SK-N-SH (cell line): Measurements from ENCODE around the gene COP1. TPM values are rescaled to one million over a fixed set of nuclear protein-coding genes. Genes with fewer than 3 reads are reported as not detected.

Source experiments
- CTCF ChIA-PET: fragments of 300-600, 350-600 bp; formaldehyde crosslinking; extraction: SDS; loops from one replicate; lab custom pipeline; 2021; lab: Yijun Ruan, JAX
- POLR2A ChIA-PET: fragments of 350-600 bp; sonication (Branson Sonifier 250); formaldehyde crosslinking; extraction: SDS; loops from one replicate; lab custom pipeline; 2020; ENCODE audit warnings: antibody characterized with exemption, inconsistent platforms; lab: Yijun Ruan, JAX
- DNase-seq: peaks from one replicate; pipeline ENCODE4 v3.0.0; 2012
- H2AFZ ChIP-seq: fragments of 200-600 bp; sonication (generic); 2 replicates; pipeline ENCODE4 v1.8.1; 2016; ENCODE audit warnings: antibody characterized with exemption, mild to moderate bottlenecking, low read depth
- H3F3A ChIP-seq: fragments of 200-600 bp; sonication (generic); replicated peaks from 2 replicates; pipeline ENCODE3; 2016; ENCODE audit warnings: antibody characterized with exemption, mild to moderate bottlenecking; ENCODE audit not compliant: insufficient read depth
- H3K27ac ChIP-seq, 2 experiments: fragments of 200-500 bp in 1 of 2; fragments of 200-600 bp in 1 of 2; sonication (Bioruptor generic) in 1 of 2; sonication (generic), shearing (Covaris generic) in 1 of 2; 2 replicates each; pipeline versions ENCODE4 v1.5.1 to v1.6.1; 2014 to 2016; ENCODE audit warnings: low read depth in 2 of 2, inconsistent platforms in 1 of 2, low read length in 1 of 2, mild to moderate bottlenecking in 1 of 2, mixed read lengths in 1 of 2
- H3K27me3 ChIP-seq: fragments of 200-600 bp; sonication (generic), shearing (Covaris generic); 2 replicates; pipeline ENCODE4 v1.6.1; 2016; ENCODE audit warnings: mixed run types; ENCODE audit not compliant: insufficient read depth
- H3K36me3 ChIP-seq, 2 experiments: fragments of 200-500 bp in 1 of 2; fragments of 200-600 bp in 1 of 2; sonication (Bioruptor generic) in 1 of 2; sonication (generic) in 1 of 2; replicated peaks in 1 of 2; 2 replicates each; pipeline versions ENCODE3 to v1.5.1; 2014 to 2016; ENCODE audit warnings: low read length in 1 of 2, mild to moderate bottlenecking in 1 of 2; ENCODE audit not compliant: insufficient read depth in 2 of 2, control insufficient read depth in 1 of 2
- H3K4me1 ChIP-seq, 2 experiments: fragments of 200-500 bp in 1 of 2; fragments of 200-600 bp in 1 of 2; sonication (Bioruptor generic) in 1 of 2; sonication (generic), shearing (Covaris generic) in 1 of 2; 2 replicates each; pipeline versions ENCODE4 v1.5.1 to v1.6.1; 2014 to 2016; ENCODE audit warnings: low read depth in 1 of 2, low read length in 1 of 2, mixed run types in 1 of 2; ENCODE audit not compliant: insufficient read depth in 2 of 2, control insufficient read depth in 1 of 2
- H3K4me2 ChIP-seq: fragments of 200-600 bp; sonication (generic), shearing (Covaris generic); 2 replicates; pipeline ENCODE4 v1.6.1; 2017; ENCODE audit warnings: mixed run types
- H3K4me3 ChIP-seq, 2 experiments: fragments of 200-500 bp in 1 of 2; fragments of 200-600 bp in 1 of 2; sonication (Bioruptor generic) in 1 of 2; sonication (generic), shearing (Covaris generic) in 1 of 2; 2 replicates each; pipeline versions ENCODE4 v1.5.1 to v1.8.1; 2014 to 2016; ENCODE audit warnings: low read depth in 2 of 2, inconsistent platforms in 1 of 2, low read length in 1 of 2, mild to moderate bottlenecking in 1 of 2, mixed read lengths in 1 of 2, moderate library complexity in 1 of 2
- H3K79me2 ChIP-seq: fragments of 200-600 bp; sonication (generic); 2 replicates; pipeline ENCODE4 v1.8.1; 2017; ENCODE audit warnings: mild to moderate bottlenecking; ENCODE audit not compliant: insufficient read depth
- H3K9ac ChIP-seq: fragments of 200-600 bp; sonication (generic); 2 replicates; pipeline ENCODE4 v1.6.1; 2017; ENCODE audit warnings: mixed run types
- H3K9me2 ChIP-seq: fragments of 200-600 bp; sonication (generic); 2 replicates; pipeline ENCODE4 v1.6.1; 2017; ENCODE audit warnings: mixed run types
- H3K9me3 ChIP-seq: fragments of 200-600 bp; sonication (generic); 2 replicates; pipeline ENCODE4 v1.6.1; 2017; ENCODE audit warnings: mixed run types, mild to moderate bottlenecking, moderate library complexity
- H4K20me1 ChIP-seq: fragments of 200-600 bp; sonication (generic); 2 replicates; pipeline ENCODE4 v1.6.1; 2017; ENCODE audit warnings: mild to moderate bottlenecking, mixed run types; ENCODE audit not compliant: insufficient read depth
- CHD2 ChIP-seq: fragments of 150-350 bp; IDR thresholded peaks from 2 replicates; pipeline ENCODE4 v1.6.1; 2018; ENCODE audit warnings: low read length; ENCODE audit not compliant: partially characterized antibody
- ELF1 ChIP-seq: IDR thresholded peaks from 2 replicates; pipeline ENCODE4 v1.4.0; 2012
- EP300 ChIP-seq, 2 experiments: IDR thresholded peaks; 2 replicates each; pipeline versions ENCODE4 v1.4.0 to v1.6.1; 2012; ENCODE audit warnings: borderline replicate concordance in 1 of 2, low read depth in 1 of 2, low read length in 1 of 2
- FOXJ3 ChIP-seq: sonication (generic); formaldehyde crosslinking; IDR thresholded peaks from 2 replicates; pipeline ENCODE4 v1.5.1; 2020; ENCODE audit warnings: mild to moderate bottlenecking, missing genetic modification reagents
- FOXM1 ChIP-seq: IDR thresholded peaks from 2 replicates; pipeline ENCODE4 v1.4.0; 2012; ENCODE audit warnings: low read depth, mild to moderate bottlenecking
- GABPA ChIP-seq: IDR thresholded peaks from 2 replicates; pipeline ENCODE4 v1.4.0; 2012; ENCODE audit warnings: low read depth, mild to moderate bottlenecking
- GATA2 ChIP-seq: sonication (generic); formaldehyde crosslinking; IDR thresholded peaks from 2 replicates; pipeline ENCODE4 v1.5.0; 2020; ENCODE audit warnings: mild to moderate bottlenecking, missing genetic modification reagents
- JUND ChIP-seq: IDR thresholded peaks from 2 replicates; pipeline ENCODE4 v1.4.0; 2012
- MEF2A ChIP-seq: IDR thresholded peaks from 2 replicates; pipeline ENCODE4 v1.4.0; 2012; ENCODE audit warnings: low read depth, borderline replicate concordance
- NRF1 ChIP-seq: IDR thresholded peaks from 2 replicates; pipeline ENCODE4 v1.6.1; 2012; ENCODE audit warnings: low read depth, mild to moderate bottlenecking, low read length
- RCOR1 ChIP-seq: fragments of 150-350 bp; IDR thresholded peaks from 2 replicates; pipeline ENCODE4 v1.6.1; 2017; ENCODE audit warnings: antibody characterized with exemption, low read length
- SMC3 ChIP-seq: IDR thresholded peaks from 2 replicates; pipeline ENCODE4 v1.6.1; 2012; ENCODE audit warnings: low read depth, low read length, improper control_type of control experiment
- TCF12 ChIP-seq: IDR thresholded peaks from 2 replicates; pipeline ENCODE4 v1.4.0; 2012
- TEAD4 ChIP-seq: IDR thresholded peaks from 2 replicates; pipeline ENCODE4 v1.4.0; 2012; ENCODE audit warnings: mild to moderate bottlenecking, borderline replicate concordance; ENCODE audit not compliant: insufficient read depth
- WGBS: methylation state at CpG from one replicate; pipeline ENCODE4 v1.1.6; 2017; ENCODE audit warnings: low lambda C conversion rate; 5-methylcytosine and 5-hydroxymethylcytosine counted together
- polyA plus RNA-seq, 3 experiments: library from polyadenylated mRNA; depleted of rRNA; stranded (reverse); fragments of >200 nt; gene quantifications; 2 replicates each; pipeline ENCODE4 v1.2.3, GENCODE V29; 2012
- TF ChIP-seq, protein P1 (sequence below): IDR thresholded peaks from 2 replicates; pipeline ENCODE4; 2012
- TF ChIP-seq, protein P2 (sequence below): IDR thresholded peaks from 2 replicates; pipeline ENCODE4 v1.4.0; 2012; ENCODE audit warnings: low read depth, borderline replicate concordance
- TF ChIP-seq, protein P3 (sequence below): IDR thresholded peaks from 2 replicates; pipeline ENCODE4 v1.4.0; 2012; ENCODE audit warnings: low read depth, borderline replicate concordance
- TF ChIP-seq, protein P4 (sequence below): IDR thresholded peaks from 2 replicates; pipeline ENCODE4 v1.6.1; 2012; ENCODE audit warnings: mild to moderate bottlenecking, low read depth, low read length, moderate library complexity

COP1 gene
- polyA plus RNA-seq, 1 of the 3 experiments (the other 2 are of a cell fraction) = 10.3 TPM

DNA sequence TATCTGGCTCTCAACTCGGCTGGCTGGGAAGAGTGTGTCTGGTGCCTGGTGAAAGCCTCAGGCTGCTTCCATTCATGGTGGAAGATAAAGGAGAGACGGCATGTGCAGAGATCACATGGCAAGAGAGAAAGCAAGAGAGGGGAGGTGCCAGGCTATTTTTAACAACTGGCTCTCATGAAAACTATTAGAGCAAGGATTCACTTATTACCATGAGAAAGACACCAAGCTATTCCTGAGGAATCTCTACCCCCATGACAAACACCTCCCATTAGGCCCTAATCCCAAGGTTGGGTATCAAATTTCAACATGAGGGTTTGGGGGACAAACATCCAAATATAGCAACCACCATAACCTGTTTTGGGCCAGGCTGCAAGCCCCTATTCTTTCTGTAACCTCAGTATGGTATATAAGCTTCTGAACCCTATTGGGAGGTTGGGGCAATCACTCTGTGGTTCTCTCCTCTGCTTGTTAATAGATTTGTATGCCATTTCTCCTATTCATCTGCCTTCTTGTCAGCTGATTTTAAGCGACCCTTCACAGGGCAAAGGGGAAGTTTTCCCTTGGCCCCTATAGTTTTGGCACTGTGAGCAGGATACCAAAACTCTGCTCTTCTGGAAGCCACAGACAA, 284.7 kb downstream of the COP1 start (continued):
- TF ChIP-seq, protein P1, sequence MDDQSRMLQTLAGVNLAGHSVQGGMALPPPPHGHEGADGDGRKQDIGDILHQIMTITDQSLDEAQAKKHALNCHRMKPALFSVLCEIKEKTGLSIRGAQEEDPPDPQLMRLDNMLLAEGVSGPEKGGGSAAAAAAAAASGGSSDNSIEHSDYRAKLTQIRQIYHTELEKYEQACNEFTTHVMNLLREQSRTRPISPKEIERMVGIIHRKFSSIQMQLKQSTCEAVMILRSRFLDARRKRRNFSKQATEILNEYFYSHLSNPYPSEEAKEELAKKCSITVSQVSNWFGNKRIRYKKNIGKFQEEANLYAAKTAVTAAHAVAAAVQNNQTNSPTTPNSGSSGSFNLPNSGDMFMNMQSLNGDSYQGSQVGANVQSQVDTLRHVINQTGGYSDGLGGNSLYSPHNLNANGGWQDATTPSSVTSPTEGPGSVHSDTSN = no peak
- TF ChIP-seq TCF12 (no peak), ELF1 (no peak), FOXM1 (no peak)
- TF ChIP-seq, protein P2, sequence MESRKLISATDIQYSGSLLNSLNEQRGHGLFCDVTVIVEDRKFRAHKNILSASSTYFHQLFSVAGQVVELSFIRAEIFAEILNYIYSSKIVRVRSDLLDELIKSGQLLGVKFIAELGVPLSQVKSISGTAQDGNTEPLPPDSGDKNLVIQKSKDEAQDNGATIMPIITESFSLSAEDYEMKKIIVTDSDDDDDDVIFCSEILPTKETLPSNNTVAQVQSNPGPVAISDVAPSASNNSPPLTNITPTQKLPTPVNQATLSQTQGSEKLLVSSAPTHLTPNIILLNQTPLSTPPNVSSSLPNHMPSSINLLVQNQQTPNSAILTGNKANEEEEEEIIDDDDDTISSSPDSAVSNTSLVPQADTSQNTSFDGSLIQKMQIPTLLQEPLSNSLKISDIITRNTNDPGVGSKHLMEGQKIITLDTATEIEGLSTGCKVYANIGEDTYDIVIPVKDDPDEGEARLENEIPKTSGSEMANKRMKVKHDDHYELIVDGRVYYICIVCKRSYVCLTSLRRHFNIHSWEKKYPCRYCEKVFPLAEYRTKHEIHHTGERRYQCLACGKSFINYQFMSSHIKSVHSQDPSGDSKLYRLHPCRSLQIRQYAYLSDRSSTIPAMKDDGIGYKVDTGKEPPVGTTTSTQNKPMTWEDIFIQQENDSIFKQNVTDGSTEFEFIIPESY = no peak

DNA sequence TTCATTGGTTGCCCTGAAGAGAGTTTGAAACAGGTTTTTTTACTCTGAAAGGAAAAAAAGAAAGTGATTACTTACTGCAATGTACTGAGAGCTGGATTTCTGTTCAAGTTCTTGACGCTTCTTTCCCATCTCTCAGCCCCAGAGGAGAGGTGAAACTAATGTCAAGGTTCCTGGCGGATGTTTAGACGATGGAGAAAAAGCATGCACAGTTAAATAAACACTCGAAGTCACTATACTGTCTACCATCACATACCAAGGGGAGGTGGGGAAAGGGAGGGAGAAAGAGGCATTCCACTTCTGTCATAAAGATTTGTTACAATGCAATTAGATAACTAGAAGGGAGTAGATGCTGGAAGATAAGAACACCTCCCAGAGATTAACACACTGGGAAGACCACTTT, 286.7 kb downstream of the COP1 start:
- Histone ChIP-seq H3K27ac (no peak overlapping the region), H3K9ac (no peak overlapping the region), H2AFZ (no peak overlapping the region), H3K9me2 (no peaks in the 10 kb centered on the region), H3F3A (no peaks in the 10 kb centered on the region), H3K9me3 (no peaks in the 10 kb centered on the region), H3K27me3 (no peaks in the 10 kb centered on the region), H3K36me3 (peaks cover 0 to 4% of the 10 kb centered on the region in 2 experiments), H3K4me3 (no peak overlapping the region), H3K4me2 (no peak overlapping the region), H3K4me1 (no peaks in the 10 kb centered on the region), H4K20me1 (no peaks in the 10 kb centered on the region), H3K79me2 (no peaks in the 10 kb centered on the region)
- ChIA-PET POLR2A (no interaction called here), CTCF (no interaction called here)
- TF ChIP-seq, protein P1 = no peak
- no peak for TF ChIP-seq CHD2
- TF ChIP-seq MEF2A = no peak
- TF ChIP-seq JUND = no peak
- no peak for TF ChIP-seq GABPA
- TF ChIP-seq NRF1 = no peak
- TF ChIP-seq SMC3 = no peak
- TF ChIP-seq EP300 (IDR thresholded peaks at IDR 0.05; ENCODE audit: borderline replicate concordance in 1 of 2, low read depth in 1 of 2, low read length in 1 of 2) = no peak
- no peak for TF ChIP-seq FOXJ3
- no peak for TF ChIP-seq TEAD4
- TF ChIP-seq GATA2 (CRISPR knock-in tag) = no peak
- TF ChIP-seq, protein P3, sequence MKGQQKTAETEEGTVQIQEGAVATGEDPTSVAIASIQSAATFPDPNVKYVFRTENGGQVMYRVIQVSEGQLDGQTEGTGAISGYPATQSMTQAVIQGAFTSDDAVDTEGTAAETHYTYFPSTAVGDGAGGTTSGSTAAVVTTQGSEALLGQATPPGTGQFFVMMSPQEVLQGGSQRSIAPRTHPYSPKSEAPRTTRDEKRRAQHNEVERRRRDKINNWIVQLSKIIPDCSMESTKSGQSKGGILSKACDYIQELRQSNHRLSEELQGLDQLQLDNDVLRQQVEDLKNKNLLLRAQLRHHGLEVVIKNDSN = no peak
- no peak for TF ChIP-seq FOXM1
- TF ChIP-seq, protein P4, sequence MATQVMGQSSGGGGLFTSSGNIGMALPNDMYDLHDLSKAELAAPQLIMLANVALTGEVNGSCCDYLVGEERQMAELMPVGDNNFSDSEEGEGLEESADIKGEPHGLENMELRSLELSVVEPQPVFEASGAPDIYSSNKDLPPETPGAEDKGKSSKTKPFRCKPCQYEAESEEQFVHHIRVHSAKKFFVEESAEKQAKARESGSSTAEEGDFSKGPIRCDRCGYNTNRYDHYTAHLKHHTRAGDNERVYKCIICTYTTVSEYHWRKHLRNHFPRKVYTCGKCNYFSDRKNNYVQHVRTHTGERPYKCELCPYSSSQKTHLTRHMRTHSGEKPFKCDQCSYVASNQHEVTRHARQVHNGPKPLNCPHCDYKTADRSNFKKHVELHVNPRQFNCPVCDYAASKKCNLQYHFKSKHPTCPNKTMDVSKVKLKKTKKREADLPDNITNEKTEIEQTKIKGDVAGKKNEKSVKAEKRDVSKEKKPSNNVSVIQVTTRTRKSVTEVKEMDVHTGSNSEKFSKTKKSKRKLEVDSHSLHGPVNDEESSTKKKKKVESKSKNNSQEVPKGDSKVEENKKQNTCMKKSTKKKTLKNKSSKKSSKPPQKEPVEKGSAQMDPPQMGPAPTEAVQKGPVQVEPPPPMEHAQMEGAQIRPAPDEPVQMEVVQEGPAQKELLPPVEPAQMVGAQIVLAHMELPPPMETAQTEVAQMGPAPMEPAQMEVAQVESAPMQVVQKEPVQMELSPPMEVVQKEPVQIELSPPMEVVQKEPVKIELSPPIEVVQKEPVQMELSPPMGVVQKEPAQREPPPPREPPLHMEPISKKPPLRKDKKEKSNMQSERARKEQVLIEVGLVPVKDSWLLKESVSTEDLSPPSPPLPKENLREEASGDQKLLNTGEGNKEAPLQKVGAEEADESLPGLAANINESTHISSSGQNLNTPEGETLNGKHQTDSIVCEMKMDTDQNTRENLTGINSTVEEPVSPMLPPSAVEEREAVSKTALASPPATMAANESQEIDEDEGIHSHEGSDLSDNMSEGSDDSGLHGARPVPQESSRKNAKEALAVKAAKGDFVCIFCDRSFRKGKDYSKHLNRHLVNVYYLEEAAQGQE = no peak
- TF ChIP-seq RCOR1 = no peak
- 97% methylated on average over 4 of the region's 4 CpGs for WGBS
- DNase-seq = no peak
